GM19397 (cell line): ENCODE data around the gene PIP4K2A.
"Not testable (repeated sequence)": the region's sequence is repeated elsewhere in the genome, so short reads cannot be mapped to it uniquely, and the experiment has no call there.

Source experiments
- ATAC-seq: cut with Tn5 transposase; IDR thresholded peaks from one replicate; pipeline ENCODE4 v1.9.1; 2021; ENCODE audit warnings: mild to moderate bottlenecking, moderate library complexity; ENCODE audit not compliant: unreplicated experiment

The PIP4K2A gene

GRCh38 chr10:22527520-22527919 lies 186.9 kb downstream of the PIP4K2A start:
- no peak for ATAC-seq

GRCh38 chr10:22524333-22524732 lies 190.0 kb downstream of the PIP4K2A start:
- not testable (repeated sequence) for ATAC-seq

GRCh38 chr10:22520645-22521044 lies 193.7 kb downstream of the PIP4K2A start:
- ATAC-seq = not testable (repeated sequence)

GRCh38 chr10:22518167-22518724 lies 196.1 kb downstream of the PIP4K2A start:
- no peak for ATAC-seq

GRCh38 chr10:22515009-22515408 lies 199.4 kb downstream of the PIP4K2A start:
- ATAC-seq = no peak

GRCh38 chr10:22514414-22514758 lies 200.0 kb downstream of the PIP4K2A start:
- ATAC-seq = not testable (repeated sequence)

- not testable (repeated sequence) for ATAC-seq
Measured at GRCh38 chr10:22513483-22514413, 200.6 kb downstream of the PIP4K2A start.

- ATAC-seq = not testable (repeated sequence)
Measured at GRCh38 chr10:22512015-22512414, 202.4 kb downstream of the PIP4K2A start.

GRCh38 chr10:22508214-22508613 lies 206.2 kb downstream of the PIP4K2A start:
- ATAC-seq = not testable (repeated sequence)

- no peak for ATAC-seq
Measured at GRCh38 chr10:22505911-22506685, 208.3 kb downstream of the PIP4K2A start.

GRCh38 chr10:22504766-22505165 lies 209.6 kb downstream of the PIP4K2A start:
- no peak for ATAC-seq

- no peak for ATAC-seq
Measured at GRCh38 chr10:22503315-22504088, 210.9 kb downstream of the PIP4K2A start.

GRCh38 chr10:22501863-22502262 lies 212.5 kb downstream of the PIP4K2A start:
- ATAC-seq = no peak

- ATAC-seq = no peak
Measured at GRCh38 chr10:22501413-22501812, 213.0 kb downstream of the PIP4K2A start.

- no peak for ATAC-seq
Measured at GRCh38 chr10:22500656-22501340, 213.6 kb downstream of the PIP4K2A start.

- not testable (repeated sequence) for ATAC-seq
Measured at GRCh38 chr10:22499973-22500372, 214.4 kb downstream of the PIP4K2A start.

GRCh38 chr10:22495396-22495795 lies 219.0 kb downstream of the PIP4K2A start:
- ATAC-seq = no peak

- no peak for ATAC-seq
Measured at GRCh38 chr10:22494007-22494406, 220.4 kb downstream of the PIP4K2A start.

- no peak for ATAC-seq
Measured at GRCh38 chr10:22491931-22492615, 222.3 kb downstream of the PIP4K2A start.

GRCh38 chr10:22491480-22491879 lies 222.9 kb downstream of the PIP4K2A start:
- ATAC-seq = no peak
